ENCODE measurements around the gene PITPNC1. TPM values are rescaled to one million over a fixed set of nuclear protein-coding genes. Genes with fewer than 3 reads are reported as not detected.
"Not testable (repeated sequence)": the region's sequence is repeated elsewhere in the genome, so short reads cannot be mapped to it uniquely, and the experiment has no call there.

PITPNC1 gene
- total RNA-seq, 2 experiments from 2014 or later = 44.9 to 67.6 TPM

- Mint-ChIP-seq H3K27ac (no peak overlapping the region), H3K9me3 (ENCODE audit: low read depth) (no peaks in the 10 kb centered on the region), H3K27me3 (no peaks in the 10 kb centered on the region), H3K36me3 (peaks cover 13% of the 10 kb centered on the region), H3K4me1 (peaks cover 5% of the 10 kb centered on the region), H3K4me3 (no peak overlapping the region)
- CTCF ChIA-PET = no interaction called here
- DNase-seq = no peak
- ATAC-seq = no peak
These were observed 200.5 kb downstream of the PITPNC1 start for GRCh38 chr17:67577429-67578141.

- H3K4me3 Mint-ChIP-seq = no peak overlapping the region
- H3K27me3 Mint-ChIP-seq = no peaks in the 10 kb centered on the region
- no peaks in the 10 kb centered on the region for H3K9me3 Mint-ChIP-seq (ENCODE audit: low read depth)
- no peak for DNase-seq
- ATAC-seq = no peak
- H3K27ac Mint-ChIP-seq = no peak overlapping the region
- H3K4me1 Mint-ChIP-seq = peaks cover 5% of the 10 kb centered on the region
- peaks cover 13% of the 10 kb centered on the region for H3K36me3 Mint-ChIP-seq
- CTCF ChIA-PET = no interaction called here
These were observed 201.0 kb downstream of the PITPNC1 start for GRCh38 chr17:67578142-67578457.

- H3K27me3 Mint-ChIP-seq; H3K27ac Mint-ChIP-seq; H3K4me1 Mint-ChIP-seq; CTCF ChIA-PET; DNase-seq; H3K4me3 Mint-ChIP-seq; H3K9me3 Mint-ChIP-seq (ENCODE audit: low read depth); ATAC-seq: not testable (repeated sequence)
- H3K36me3 Mint-ChIP-seq = peaks cover 13% of the 10 kb centered on the region
These were observed 201.8 kb downstream of the PITPNC1 start for GRCh38 chr17:67578679-67579405.

- DNase-seq = no peak
- peaks cover 3% of the 10 kb centered on the region for H3K4me1 Mint-ChIP-seq
These were observed 205.6 kb downstream of the PITPNC1 start for GRCh38 chr17:67582673-67583081.

GRCh38 chr17:67585077-67585602 lies 208.1 kb downstream of the PITPNC1 start:
- H3K27me3 Mint-ChIP-seq = no peaks in the 10 kb centered on the region
- no peak for DNase-seq
- no peak for ATAC-seq
- peaks cover 2% of the 10 kb centered on the region for H3K9me3 Mint-ChIP-seq (ENCODE audit: low read depth)
- H3K27ac Mint-ChIP-seq = no peak overlapping the region
- CTCF ChIA-PET = no interaction called here
- H3K4me1 Mint-ChIP-seq = no peaks in the 10 kb centered on the region
- H3K36me3 Mint-ChIP-seq = peaks cover 31% of the 10 kb centered on the region
- H3K4me3 Mint-ChIP-seq = no peak overlapping the region

More at GRCh38 chr17:67582673-67583081, 205.6 kb downstream of the PITPNC1 start:
- peaks cover 35% of the 10 kb centered on the region for H3K36me3 Mint-ChIP-seq
- no peak overlapping the region for H3K27ac Mint-ChIP-seq
- ATAC-seq = no peak
- no peaks in the 10 kb centered on the region for H3K27me3 Mint-ChIP-seq
- H3K9me3 Mint-ChIP-seq (ENCODE audit: low read depth) = peaks cover 2% of the 10 kb centered on the region
- CTCF ChIA-PET = no interaction called here
- no peak overlapping the region for H3K4me3 Mint-ChIP-seq

GRCh38 chr17:67588326-67588725 lies 211.2 kb downstream of the PITPNC1 start:
- H3K36me3 Mint-ChIP-seq = peaks cover 27% of the 10 kb centered on the region
- no peaks in the 10 kb centered on the region for H3K27me3 Mint-ChIP-seq

GRCh38 chr17:67594115-67594880 lies 217.2 kb downstream of the PITPNC1 start:
- Mint-ChIP-seq H3K27ac (no peak overlapping the region), H3K4me1 (no peaks in the 10 kb centered on the region), H3K36me3 (peaks cover 7% of the 10 kb centered on the region), H3K4me3 (no peak overlapping the region), H3K9me3 (ENCODE audit: low read depth) (no peaks in the 10 kb centered on the region), H3K27me3 (no peaks in the 10 kb centered on the region)
- CTCF ChIA-PET = interaction anchor here (1.4 kb wide), 1 partner anchor 9 kb away, joined by 8 read pairs; no protein-coding TSS in a partner anchor
- ATAC-seq = no peak
- DNase-seq = no peak

More at GRCh38 chr17:67588326-67588725, 211.2 kb downstream of the PITPNC1 start:
- DNase-seq = no peak
- CTCF ChIA-PET = no interaction called here
- no peak overlapping the region for H3K27ac Mint-ChIP-seq
- no peaks in the 10 kb centered on the region for H3K4me1 Mint-ChIP-seq
- H3K4me3 Mint-ChIP-seq = no peak overlapping the region
- peaks cover 2% of the 10 kb centered on the region for H3K9me3 Mint-ChIP-seq (ENCODE audit: low read depth)
- ATAC-seq = no peak

- no peak overlapping the region for H3K4me3 Mint-ChIP-seq
- DNase-seq = no peak
- ATAC-seq = no peak
- H3K27ac Mint-ChIP-seq = no peak overlapping the region
- no peaks in the 10 kb centered on the region for H3K27me3 Mint-ChIP-seq
- no peaks in the 10 kb centered on the region for H3K9me3 Mint-ChIP-seq (ENCODE audit: low read depth)
- CTCF ChIA-PET = interaction anchor here (3.2 kb wide), 1 partner anchor 221 kb away, joined by 19 read pairs; no protein-coding TSS in a partner anchor
- H3K4me1 Mint-ChIP-seq = peaks cover 4% of the 10 kb centered on the region
- no peaks in the 10 kb centered on the region for H3K36me3 Mint-ChIP-seq
These were observed 223.3 kb downstream of the PITPNC1 start for GRCh38 chr17:67600408-67600807.

GRCh38 chr17:67601897-67602296 lies 224.8 kb downstream of the PITPNC1 start:
- DNase-seq (no peak), ATAC-seq (no peak)
- Mint-ChIP-seq H3K4me3 (no peak overlapping the region), H3K36me3 (peaks cover 1% of the 10 kb centered on the region), H3K27ac (no peak overlapping the region), H3K9me3 (ENCODE audit: low read depth) (no peaks in the 10 kb centered on the region), H3K4me1 (peaks cover 4% of the 10 kb centered on the region), H3K27me3 (no peaks in the 10 kb centered on the region)
- CTCF ChIA-PET = interaction anchor here (0.9 to 3.2 kb wide), 10 partner anchors 9 to 230 kb away, joined by 3 to 19 read pairs (median 4); partner anchors contain the start of gene PITPNC1

- no peak for DNase-seq
- no peak for ATAC-seq
- no peaks in the 10 kb centered on the region for H3K27me3 Mint-ChIP-seq
- H3K4me3 Mint-ChIP-seq = no peak overlapping the region
- no peak overlapping the region for H3K27ac Mint-ChIP-seq
- peaks cover 4% of the 10 kb centered on the region for H3K4me1 Mint-ChIP-seq
- CTCF ChIA-PET = interaction anchor here (0.7 to 3.2 kb wide), 13 partner anchors 8 to 231 kb away, joined by 3 to 19 read pairs (median 5); partner anchors contain the start of gene PITPNC1
- H3K9me3 Mint-ChIP-seq (ENCODE audit: low read depth) = no peaks in the 10 kb centered on the region
- H3K36me3 Mint-ChIP-seq = peaks cover 1% of the 10 kb centered on the region
These were observed 225.4 kb downstream of the PITPNC1 start for GRCh38 chr17:67602444-67602843.

- CTCF ChIA-PET = interaction anchor here (0.7 to 3.2 kb wide), 14 partner anchors 8 to 237 kb away, joined by 3 to 19 read pairs (median 4); partner anchors contain the start of gene PITPNC1
- Mint-ChIP-seq H3K36me3 (peaks cover 1% of the 10 kb centered on the region), H3K4me1 (peaks cover 4% of the 10 kb centered on the region), H3K27me3 (no peaks in the 10 kb centered on the region), H3K4me3 (no peak overlapping the region), H3K27ac (no peak overlapping the region), H3K9me3 (ENCODE audit: low read depth) (no peaks in the 10 kb centered on the region)
- DNase-seq (peak; percentile 66), ATAC-seq (peak; percentile 74)
These were observed 225.9 kb downstream of the PITPNC1 start for GRCh38 chr17:67602974-67603373.

- H3K27ac Mint-ChIP-seq = no peak overlapping the region
These were observed 228.3 kb downstream of the PITPNC1 start for GRCh38 chr17:67605256-67605912.

More at GRCh38 chr17:67605256-67605912, 228.3 kb downstream of the PITPNC1 start:
- CTCF ChIA-PET = interaction anchor here (0.6 kb wide), 1 partner anchor 229 kb away, joined by 3 read pairs; no protein-coding TSS in a partner anchor
- Mint-ChIP-seq H3K36me3 (peaks cover 5% of the 10 kb centered on the region), H3K27me3 (no peaks in the 10 kb centered on the region), H3K4me1 (peaks cover 4% of the 10 kb centered on the region), H3K4me3 (no peak overlapping the region), H3K9me3 (ENCODE audit: low read depth) (no peaks in the 10 kb centered on the region)
- DNase-seq (no peak), ATAC-seq (no peak)
